Upper lobe of right lung (tissue), 1 donor: ENCODE measurements around the gene GPATCH2. TPM values are rescaled to one million over a fixed set of nuclear protein-coding genes. Genes with fewer than 3 reads are reported as not detected.
A peak's percentile ranks its signal among the peaks of the same experiment; 100 is the strongest.

Source experiments
- ATAC-seq: fragments of 200-7000 bp; cut with Tn5 transposase; one replicate; pipeline ENCODE4 v1.9.1; 2020; ENCODE audit warnings: mild to moderate bottlenecking, moderate library complexity
- DNase-seq: peaks from one replicate; pipeline ENCODE4 v3.0.0-alpha.2; 2020
- H3K27ac ChIP-seq: fragments of 200-600 bp; one replicate; pipeline ENCODE4 v1.8.0; 2022
- H3K27me3 ChIP-seq: fragments of 200-600 bp; one replicate; pipeline ENCODE4 v1.8.0; 2022; ENCODE audit warnings: mild to moderate bottlenecking
- H3K36me3 ChIP-seq: fragments of 200-600 bp; one replicate; pipeline ENCODE4 v1.8.0; 2022
- H3K4me1 ChIP-seq: fragments of 200-600 bp; one replicate; pipeline ENCODE4 v1.8.0; 2022
- H3K4me3 ChIP-seq: fragments of 200-600 bp; one replicate; pipeline ENCODE4 v1.8.0; 2022; ENCODE audit warnings: mild to moderate bottlenecking
- H3K9me3 ChIP-seq: fragments of 200-600 bp; one replicate; pipeline ENCODE4 v1.8.0; 2022
- CTCF ChIP-seq: fragments of 200-600 bp; IDR thresholded peaks from one replicate; pipeline ENCODE4 v1.8.0; 2022; ENCODE audit warnings: antibody characterized with exemption
- intact Hi-C: fragments of 100-400 bp; cut with DNase I; formaldehyde crosslinking; loops from one replicate; pipeline ENCODE4 v1.11.0; 2022
- total RNA-seq: library from RNA; stranded (reverse); fragmentation: NEBNext Ultra II Directional; extraction: Animal tissue kit (Norgen Biotek cat#: 25700); gene quantifications from one replicate; pipeline ENCODE4 v1.2.1, GENCODE V29; 2021
- donor health status: DM: no; HTN: yes; CAD: no; lungs with severe emphysema.

Gene GPATCH2
- total RNA-seq, 1 donor from 2014 or later: 11.3 TPM

DNA sequence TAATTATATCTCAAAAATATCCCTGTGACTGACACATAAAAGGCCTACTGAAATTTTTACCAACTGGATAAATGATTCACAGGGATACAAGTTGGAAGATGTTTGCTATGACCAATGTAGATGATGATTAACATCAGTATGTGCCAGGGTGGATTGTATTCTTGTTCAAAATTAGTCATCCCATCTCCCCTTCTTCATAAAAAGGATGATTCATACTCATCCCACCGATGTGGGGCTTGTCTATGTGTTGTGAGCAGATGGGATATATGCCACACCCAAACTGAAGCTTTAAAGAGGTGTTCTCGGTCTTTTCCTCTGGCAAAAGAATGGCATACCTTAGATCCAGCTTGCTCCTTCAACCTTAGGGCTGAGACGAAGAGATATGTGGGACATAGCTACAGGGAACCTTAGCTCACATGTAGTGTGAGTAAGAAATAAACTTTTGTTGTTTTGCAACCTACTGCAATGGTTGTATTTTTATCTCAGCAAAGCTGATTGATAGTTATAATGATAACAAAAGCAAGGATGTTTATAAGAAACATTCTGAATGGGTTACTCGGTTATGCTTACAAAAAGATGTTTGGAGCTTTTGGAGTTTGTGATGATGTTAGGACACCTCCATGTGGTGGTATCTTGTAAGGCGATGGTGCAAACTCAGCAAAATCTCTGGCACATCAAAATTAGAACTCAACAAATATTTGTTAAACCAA is 29.6 kb upstream of the GPATCH2 start:
- peak; percentile 41 for TF ChIP-seq CTCF
- H3K4me1 ChIP-seq: no peaks in the 10 kb centered on the region

DNA sequence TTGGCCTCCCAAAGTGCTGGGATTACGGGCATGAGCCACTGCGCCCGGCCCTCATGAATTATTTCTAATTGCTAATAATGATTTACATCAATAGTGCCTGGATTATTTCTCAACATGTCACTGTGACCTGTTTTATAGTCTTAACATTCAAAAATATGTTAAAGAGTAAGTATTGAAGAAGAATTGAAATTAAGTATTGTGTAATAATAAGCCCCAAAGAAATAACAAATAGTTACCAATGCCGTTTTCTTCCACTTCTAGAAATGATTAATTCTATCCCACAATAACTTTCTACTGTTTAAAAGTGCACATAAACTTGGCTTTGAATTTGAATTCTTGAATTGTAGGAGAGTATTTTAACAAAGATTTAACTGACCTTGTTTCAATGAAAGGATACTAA is 19.8 kb upstream of the GPATCH2 start:
- no peak for ATAC-seq

More for the DNA sequence above, 29.6 kb upstream of the GPATCH2 start:
- ATAC-seq (no peak), DNase-seq (no peak)
- no peak overlapping the region for H3K4me3 ChIP-seq
- no peaks in the 10 kb centered on the region for H3K36me3 ChIP-seq
- H3K27ac ChIP-seq: no peak overlapping the region
- intact Hi-C loops: no loop called here
- H3K27me3 ChIP-seq: no peaks in the 10 kb centered on the region
- no peaks in the 10 kb centered on the region for H3K9me3 ChIP-seq

GRCh38 chr1:217647791-217648190 is 16.9 kb upstream of the GPATCH2 start:
- intact Hi-C loops: no loop called here
- ATAC-seq: no peak
- no peaks in the 10 kb centered on the region for H3K27me3 ChIP-seq
- no peaks in the 10 kb centered on the region for H3K4me1 ChIP-seq
- no peak for DNase-seq
- no peak for TF ChIP-seq CTCF
- no peak overlapping the region for H3K27ac ChIP-seq
- no peaks in the 10 kb centered on the region for H3K36me3 ChIP-seq
- no peak overlapping the region for H3K4me3 ChIP-seq
- no peaks in the 10 kb centered on the region for H3K9me3 ChIP-seq

More for the DNA sequence above, 19.8 kb upstream of the GPATCH2 start:
- Histone ChIP-seq H3K9me3 (no peaks in the 10 kb centered on the region), H3K4me3 (no peak overlapping the region), H3K36me3 (no peaks in the 10 kb centered on the region), H3K27ac (no peak overlapping the region), H3K27me3 (no peaks in the 10 kb centered on the region), H3K4me1 (no peaks in the 10 kb centered on the region)
- no peak for DNase-seq
- no peak for TF ChIP-seq CTCF
- intact Hi-C loops: no loop called here

- Histone ChIP-seq H3K4me3 (no peak overlapping the region), H3K9me3 (no peaks in the 10 kb centered on the region), H3K36me3 (no peaks in the 10 kb centered on the region), H3K27ac (no peak overlapping the region), H3K27me3 (no peaks in the 10 kb centered on the region), H3K4me1 (no peaks in the 10 kb centered on the region)
- DNase-seq (no peak), ATAC-seq (no peak)
- intact Hi-C loops: no loop called here
- TF ChIP-seq CTCF: no peak
Observed at GRCh38 chr1:217642455-217642854, 11.6 kb upstream of the GPATCH2 start.

GRCh38 chr1:217627431-217627830 is 3.5 kb downstream of the GPATCH2 start:
- H3K4me1 ChIP-seq: peaks cover 14% of the 10 kb centered on the region
- no peak for ATAC-seq

More at GRCh38 chr1:217627431-217627830, 3.5 kb downstream of the GPATCH2 start:
- no peak overlapping the region for H3K4me3 ChIP-seq
- DNase-seq: no peak
- no peaks in the 10 kb centered on the region for H3K36me3 ChIP-seq
- intact Hi-C loops: no loop called here
- H3K27ac ChIP-seq: no peak overlapping the region
- no peaks in the 10 kb centered on the region for H3K27me3 ChIP-seq
- H3K9me3 ChIP-seq: no peaks in the 10 kb centered on the region
- TF ChIP-seq CTCF: no peak
